ENCODE results near the gene VWCE. TPM values are rescaled to one million over a fixed set of nuclear protein-coding genes. Genes with fewer than 3 reads are reported as not detected.
"Not testable (repeated sequence)": the region's sequence is repeated elsewhere in the genome, so short reads cannot be mapped to it uniquely, and the experiment has no call there.

Gene VWCE
- total RNA-seq, 1 donor from 2014 or later, result 10.6 TPM

DNA sequence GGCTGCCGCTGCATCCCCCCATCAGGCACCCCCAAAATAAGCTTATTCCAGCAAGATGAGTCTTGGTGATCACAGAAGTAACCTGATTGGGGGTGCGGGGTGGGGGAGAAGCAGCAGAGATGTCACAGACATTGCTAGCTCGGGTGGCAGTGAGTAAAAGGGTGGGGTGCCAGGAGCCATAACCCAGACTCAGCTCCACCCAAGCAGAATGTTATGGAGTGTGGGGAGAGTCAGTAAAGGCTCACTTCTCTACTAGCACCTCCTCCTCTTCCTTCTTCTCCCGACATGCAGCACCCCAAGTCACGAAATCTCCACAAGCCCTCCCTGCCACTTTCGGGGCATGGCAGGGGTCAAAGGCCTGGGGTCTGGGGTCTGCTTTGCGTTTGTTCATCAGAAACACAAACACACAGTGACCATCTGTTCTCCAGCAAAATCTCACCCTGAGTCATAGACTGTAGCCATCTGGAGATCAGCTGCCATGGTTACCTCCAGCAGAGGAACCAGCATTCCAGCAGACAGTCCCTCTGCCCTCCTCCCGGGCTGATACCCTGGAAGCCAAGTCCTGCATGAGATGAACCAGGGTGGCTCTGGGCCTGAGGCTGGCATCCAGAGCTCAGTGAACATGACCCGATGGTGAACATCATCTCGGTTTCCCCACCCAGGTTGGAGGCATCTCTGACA is 49.7 kb downstream of the VWCE start:
- not testable (repeated sequence) for H3K4me1 Mint-ChIP-seq, DNase-seq

DNA sequence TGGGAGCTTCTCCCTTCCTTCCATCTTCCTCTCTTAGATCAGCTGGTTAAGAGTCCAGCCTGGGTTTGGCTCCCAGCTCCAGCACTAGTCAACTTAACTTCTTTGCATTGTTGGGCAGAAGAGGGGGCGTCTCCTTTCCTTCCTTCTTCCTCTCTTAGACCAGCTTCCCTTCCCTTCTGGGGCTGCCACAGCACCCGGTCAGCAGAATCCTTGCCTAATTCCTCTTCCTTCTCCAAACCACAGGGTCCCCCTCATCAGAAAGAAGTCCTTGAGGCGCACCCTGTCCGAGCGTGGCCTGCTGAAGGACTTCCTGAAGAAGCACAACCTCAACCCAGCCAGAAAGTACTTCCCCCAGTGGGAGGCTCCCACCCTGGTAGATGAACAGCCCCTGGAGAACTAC is 53.6 kb downstream of the VWCE start:
- DNase-seq; H3K27ac Mint-ChIP-seq; H3K27me3 Mint-ChIP-seq; intact Hi-C loops (cut with micrococcal nuclease); H3K4me1 Mint-ChIP-seq; H3K36me3 Mint-ChIP-seq (ENCODE audit: low read depth); H3K9me3 Mint-ChIP-seq; H3K4me3 Mint-ChIP-seq: not testable (repeated sequence)

More for the DNA sequence above, 49.7 kb downstream of the VWCE start:
- H3K9me3 Mint-ChIP-seq; H3K27ac Mint-ChIP-seq; H3K27me3 Mint-ChIP-seq; intact Hi-C loops (cut with micrococcal nuclease); H3K4me3 Mint-ChIP-seq; H3K36me3 Mint-ChIP-seq (ENCODE audit: low read depth): not testable (repeated sequence)

GRCh38 chr11:61240875-61241274 is 54.2 kb downstream of the VWCE start, which contains the start of gene PGA5:
TSS of gene PGA5 (plus strand) at chr11:61241175. CDS start at chr11:61241227, 52 bp downstream.
- DNase-seq; H3K27ac Mint-ChIP-seq; intact Hi-C loops (cut with micrococcal nuclease); H3K27me3 Mint-ChIP-seq; H3K4me1 Mint-ChIP-seq; H3K4me3 Mint-ChIP-seq; H3K36me3 Mint-ChIP-seq (ENCODE audit: low read depth); H3K9me3 Mint-ChIP-seq: not testable (repeated sequence)

DNA sequence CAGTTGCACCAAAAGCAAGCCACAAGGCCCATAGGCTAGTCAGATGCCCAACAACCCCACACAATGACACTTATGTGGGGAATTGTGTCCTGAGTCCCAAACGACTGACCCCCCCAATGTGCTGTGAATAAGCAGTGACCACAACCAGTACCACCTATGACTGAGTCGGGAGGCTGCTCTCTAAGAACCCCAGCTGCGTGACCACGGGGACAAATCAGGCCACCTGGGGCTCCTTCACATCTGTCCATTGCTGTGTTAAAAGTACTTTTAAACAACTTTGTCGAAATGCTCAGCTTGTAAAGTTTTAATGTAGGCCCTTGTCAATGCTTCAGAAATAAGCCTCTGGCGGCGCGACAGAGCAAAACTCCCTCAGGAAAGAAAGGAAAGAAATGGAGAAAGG is 54.8 kb downstream of the VWCE start:
- DNase-seq; H3K9me3 Mint-ChIP-seq; H3K36me3 Mint-ChIP-seq (ENCODE audit: low read depth); H3K27ac Mint-ChIP-seq; H3K27me3 Mint-ChIP-seq; H3K4me3 Mint-ChIP-seq; H3K4me1 Mint-ChIP-seq; intact Hi-C loops (cut with micrococcal nuclease): not testable (repeated sequence)

DNA sequence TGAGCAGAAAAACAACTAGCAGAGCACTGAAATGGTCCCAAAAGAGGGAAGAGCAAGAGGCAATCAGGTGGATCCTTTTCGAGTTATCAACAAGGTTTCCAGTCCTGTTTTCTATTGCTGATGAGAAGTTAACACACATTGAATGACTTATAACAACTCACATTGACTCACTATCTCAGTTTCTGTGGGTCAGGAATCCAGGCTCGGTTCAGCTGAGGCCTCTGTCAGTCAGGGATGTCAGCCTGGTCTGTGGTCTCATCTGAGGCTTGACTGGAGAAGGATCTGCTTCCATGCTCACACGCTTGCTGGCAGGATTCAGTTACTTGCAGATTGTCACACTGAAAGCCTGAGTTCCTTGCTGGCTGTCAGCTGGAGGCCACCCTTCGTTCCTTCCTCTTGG is 58.0 kb downstream of the VWCE start:
- H3K4me1 Mint-ChIP-seq; intact Hi-C loops (cut with micrococcal nuclease); DNase-seq; H3K9me3 Mint-ChIP-seq; H3K36me3 Mint-ChIP-seq (ENCODE audit: low read depth); H3K4me3 Mint-ChIP-seq; H3K27ac Mint-ChIP-seq; H3K27me3 Mint-ChIP-seq: not testable (repeated sequence)

DNA sequence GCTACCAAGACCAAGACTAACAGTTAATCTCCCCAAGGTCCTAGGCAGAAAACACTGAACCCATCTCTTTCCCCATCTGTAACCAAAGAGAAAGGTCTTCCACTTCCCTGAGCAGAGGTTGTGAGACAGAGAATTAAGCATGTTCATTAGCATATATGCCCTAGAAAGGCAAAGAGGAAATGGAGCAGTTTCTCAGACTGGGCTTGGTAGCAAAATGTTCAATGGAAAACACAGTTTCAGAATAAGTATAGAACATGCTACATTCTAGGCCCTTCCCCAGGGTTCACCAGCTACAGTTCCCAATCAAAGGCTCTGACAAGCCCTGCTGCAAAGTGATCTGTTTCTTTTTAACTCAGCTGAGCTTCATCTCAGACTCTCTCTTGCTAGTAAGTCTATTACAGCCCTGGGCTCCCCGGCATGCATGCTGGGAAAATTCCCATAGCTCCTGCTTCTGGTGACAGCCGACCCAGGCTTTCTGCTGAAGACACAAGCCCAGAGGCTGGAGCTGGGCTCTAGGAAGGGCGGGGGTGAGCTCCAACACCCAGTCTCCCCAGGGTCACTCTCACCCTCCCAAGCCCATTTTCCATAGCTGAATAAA is 62.5 kb downstream of the VWCE start:
- H3K27me3 Mint-ChIP-seq; H3K4me1 Mint-ChIP-seq; intact Hi-C loops (cut with micrococcal nuclease); H3K9me3 Mint-ChIP-seq; H3K4me3 Mint-ChIP-seq; DNase-seq; H3K27ac Mint-ChIP-seq; H3K36me3 Mint-ChIP-seq (ENCODE audit: low read depth): not testable (repeated sequence)

DNA sequence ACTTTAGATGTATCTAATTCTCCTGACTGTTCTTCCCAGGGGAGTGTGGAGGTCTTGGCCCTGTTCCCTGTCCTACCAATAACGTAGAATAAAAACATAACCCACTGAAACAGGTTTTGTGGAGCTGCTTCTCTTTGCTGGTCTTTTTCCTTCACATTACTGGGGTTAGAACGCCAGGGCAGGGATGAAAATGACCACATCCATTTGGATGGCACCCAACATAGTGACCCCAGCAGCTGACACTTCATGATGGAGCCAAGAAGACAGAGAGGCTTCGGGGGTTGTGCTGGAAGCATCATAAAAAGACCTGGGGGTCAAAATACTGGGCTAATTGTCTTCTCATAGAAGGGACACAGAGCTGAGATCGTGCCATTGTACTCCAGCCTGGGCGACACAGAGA is 63.5 kb downstream of the VWCE start:
- H3K9me3 Mint-ChIP-seq; H3K4me3 Mint-ChIP-seq; intact Hi-C loops (cut with micrococcal nuclease); H3K27ac Mint-ChIP-seq; H3K27me3 Mint-ChIP-seq; H3K36me3 Mint-ChIP-seq (ENCODE audit: low read depth); DNase-seq; H3K4me1 Mint-ChIP-seq: not testable (repeated sequence)

- DNase-seq; H3K4me3 Mint-ChIP-seq; H3K4me1 Mint-ChIP-seq; H3K27ac Mint-ChIP-seq; H3K9me3 Mint-ChIP-seq; intact Hi-C loops (cut with micrococcal nuclease); H3K27me3 Mint-ChIP-seq; H3K36me3 Mint-ChIP-seq (ENCODE audit: low read depth): not testable (repeated sequence)
Observed at GRCh38 chr11:61231033-61231432, 64.1 kb downstream of the VWCE start.

- DNase-seq; H3K27ac Mint-ChIP-seq; H3K36me3 Mint-ChIP-seq (ENCODE audit: low read depth); H3K4me3 Mint-ChIP-seq; intact Hi-C loops (cut with micrococcal nuclease); H3K27me3 Mint-ChIP-seq; H3K4me1 Mint-ChIP-seq; H3K9me3 Mint-ChIP-seq: not testable (repeated sequence)
Observed at GRCh38 chr11:61229458-61229857, 65.7 kb downstream of the VWCE start.

DNA sequence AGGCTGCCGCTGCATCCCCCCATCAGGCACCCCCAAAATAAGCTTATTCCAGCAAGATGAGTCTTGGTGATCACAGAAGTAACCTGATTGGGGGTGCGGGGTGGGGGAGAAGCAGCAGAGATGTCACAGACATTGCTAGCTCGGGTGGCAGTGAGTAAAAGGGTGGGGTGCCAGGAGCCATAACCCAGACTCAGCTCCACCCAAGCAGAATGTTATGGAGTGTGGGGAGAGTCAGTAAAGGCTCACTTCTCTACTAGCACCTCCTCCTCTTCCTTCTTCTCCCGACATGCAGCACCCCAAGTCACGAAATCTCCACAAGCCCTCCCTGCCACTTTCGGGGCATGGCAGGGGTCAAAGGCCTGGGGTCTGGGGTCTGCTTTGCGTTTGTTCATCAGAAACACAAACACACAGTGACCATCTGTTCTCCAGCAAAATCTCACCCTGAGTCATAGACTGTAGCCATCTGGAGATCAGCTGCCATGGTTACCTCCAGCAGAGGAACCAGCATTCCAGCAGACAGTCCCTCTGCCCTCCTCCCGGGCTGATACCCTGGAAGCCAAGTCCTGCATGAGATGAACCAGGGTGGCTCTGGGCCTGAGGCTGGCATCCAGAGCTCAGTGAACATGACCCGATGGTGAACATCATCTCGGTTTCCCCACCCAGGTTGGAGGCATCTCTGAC is 68.5 kb downstream of the VWCE start:
- H3K36me3 Mint-ChIP-seq (ENCODE audit: low read depth); H3K27ac Mint-ChIP-seq; H3K27me3 Mint-ChIP-seq; H3K4me3 Mint-ChIP-seq; DNase-seq; H3K9me3 Mint-ChIP-seq; intact Hi-C loops (cut with micrococcal nuclease); H3K4me1 Mint-ChIP-seq: not testable (repeated sequence)

- H3K4me1 Mint-ChIP-seq; H3K9me3 Mint-ChIP-seq; H3K27me3 Mint-ChIP-seq; DNase-seq; H3K36me3 Mint-ChIP-seq (ENCODE audit: low read depth); intact Hi-C loops (cut with micrococcal nuclease); H3K27ac Mint-ChIP-seq; H3K4me3 Mint-ChIP-seq: not testable (repeated sequence)
Observed at GRCh38 chr11:61222692-61223091, 72.4 kb downstream of the VWCE start.

GRCh38 chr11:61222047-61222446 is 73.1 kb downstream of the VWCE start, which contains the start of gene PGA4:
TSS of gene PGA4 (plus strand) at chr11:61222347. CDS start at chr11:61222401, 54 bp downstream.
- H3K36me3 Mint-ChIP-seq (ENCODE audit: low read depth); H3K9me3 Mint-ChIP-seq; intact Hi-C loops (cut with micrococcal nuclease); H3K4me3 Mint-ChIP-seq; DNase-seq; H3K27me3 Mint-ChIP-seq; H3K4me1 Mint-ChIP-seq; H3K27ac Mint-ChIP-seq: not testable (repeated sequence)

- H3K27me3 Mint-ChIP-seq; H3K9me3 Mint-ChIP-seq; intact Hi-C loops (cut with micrococcal nuclease); H3K4me3 Mint-ChIP-seq; H3K36me3 Mint-ChIP-seq (ENCODE audit: low read depth); H3K27ac Mint-ChIP-seq; H3K4me1 Mint-ChIP-seq: not testable (repeated sequence)
- DNase-seq, result peak; percentile 38
Observed at GRCh38 chr11:61219016-61219415, 76.1 kb downstream of the VWCE start.

DNA sequence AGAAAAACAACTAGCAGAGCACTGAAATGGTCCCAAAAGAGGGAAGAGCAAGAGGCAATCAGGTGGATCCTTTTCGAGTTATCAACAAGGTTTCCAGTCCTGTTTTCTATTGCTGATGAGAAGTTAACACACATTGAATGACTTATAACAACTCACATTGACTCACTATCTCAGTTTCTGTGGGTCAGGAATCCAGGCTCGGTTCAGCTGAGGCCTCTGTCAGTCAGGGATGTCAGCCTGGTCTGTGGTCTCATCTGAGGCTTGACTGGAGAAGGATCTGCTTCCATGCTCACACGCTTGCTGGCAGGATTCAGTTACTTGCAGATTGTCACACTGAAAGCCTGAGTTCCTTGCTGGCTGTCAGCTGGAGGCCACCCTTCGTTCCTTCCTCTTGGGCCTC is 76.8 kb downstream of the VWCE start:
- intact Hi-C loops (cut with micrococcal nuclease); H3K9me3 Mint-ChIP-seq; H3K27me3 Mint-ChIP-seq; DNase-seq; H3K36me3 Mint-ChIP-seq (ENCODE audit: low read depth); H3K4me3 Mint-ChIP-seq; H3K27ac Mint-ChIP-seq; H3K4me1 Mint-ChIP-seq: not testable (repeated sequence)

Measured in activated CD4-positive, alpha-beta T cell treated with anti-CD3 and anti-CD28 coated beads, Interleukin-2, amount 10 ng/mL, durations not matched to agents 24 days and 14 days (primary cell).